ENCODE data around the gene PNPLA7. TPM values are rescaled to one million over a fixed set of nuclear protein-coding genes. Genes with fewer than 3 reads are reported as not detected.
"Not testable (repeated sequence)": the region's sequence is repeated elsewhere in the genome, so short reads cannot be mapped to it uniquely, and the experiment has no call there.

The PNPLA7 gene
- polyA plus RNA-seq, 1 of the 3 experiments (the other 2 are of a cell fraction): 0.99 TPM

DNA sequence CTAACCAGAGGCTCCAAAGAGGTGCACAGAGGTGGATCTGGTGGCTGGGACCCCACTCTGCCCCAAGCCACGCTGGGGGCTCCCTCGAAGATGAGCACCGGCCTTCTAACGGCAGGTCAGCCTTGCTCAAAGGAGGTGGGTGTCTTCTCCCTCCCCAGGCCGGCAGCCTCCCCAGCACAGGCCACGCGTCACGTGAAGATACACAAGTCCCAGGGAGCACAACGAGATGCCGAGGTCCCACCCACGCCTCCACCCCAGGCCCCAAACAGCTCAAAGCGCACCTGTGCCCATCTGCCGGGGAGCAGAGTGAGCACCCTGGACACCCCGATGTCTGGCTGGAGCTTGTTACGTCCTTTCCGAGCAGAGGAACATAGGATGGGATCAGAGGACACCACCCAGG lies 12.1 kb downstream of the PNPLA7 start:
- WGBS (ENCODE audit: low lambda C conversion rate): 99% methylated on average over 10 of the region's 16 CpGs
- DNase-seq: no peak
- H3F3A ChIP-seq (replicated peaks; ENCODE audit: insufficient read depth): no peaks in the 10 kb centered on the region
- no peaks in the 10 kb centered on the region for H3K79me2 ChIP-seq (ENCODE audit: insufficient read depth)
- H3K9me2 ChIP-seq: no peaks in the 10 kb centered on the region
- H3K9me3 ChIP-seq: no peaks in the 10 kb centered on the region
- no peak overlapping the region for H3K27ac ChIP-seq (ENCODE audit: low read depth in 2 of 2, low read length in 1 of 2)
- no peaks in the 10 kb centered on the region for H3K36me3 ChIP-seq (replicated peaks in 1 of 2; ENCODE audit: control insufficient read depth in 1 of 2, insufficient read depth in 2 of 2, low read length in 1 of 2)
- POLR2A ChIA-PET: no interaction called here
- peaks cover 0 to 7% of the 10 kb centered on the region in 2 experiments; a peak in 1 of 4 replicates for H3K4me1 ChIP-seq (ENCODE audit: control insufficient read depth in 1 of 2, insufficient read depth in 2 of 2, low read depth in 1 of 2, low read length in 1 of 2)
- no peak overlapping the region for H3K4me2 ChIP-seq
- no peaks in the 10 kb centered on the region for H3K27me3 ChIP-seq (ENCODE audit: insufficient read depth)
- no peak overlapping the region for H3K9ac ChIP-seq
- H3K4me3 ChIP-seq (ENCODE audit: low read depth in 2 of 2, low read length in 1 of 2): no peak overlapping the region
- no peak overlapping the region for H2AFZ ChIP-seq (ENCODE audit: low read depth)
- CTCF ChIA-PET: interaction anchor here (0.6 to 1.1 kb wide), 4 partner anchors 12 to 1133 kb away, joined by 3 to 5 read pairs (median 3); partner anchors contain the start of genes DPH7 and PNPLA7
- H4K20me1 ChIP-seq (ENCODE audit: insufficient read depth): no peaks in the 10 kb centered on the region
- TF ChIP-seq RAD21 (IDR thresholded peaks at IDR 0.05; ENCODE audit: low read length) (no peak), FOSL2 (IDR thresholded peaks at IDR 0.05; ENCODE audit: borderline replicate concordance, low read depth) (no peak), RCOR1 (IDR thresholded peaks at IDR 0.05; ENCODE audit: low read length) (no peak), MXI1 (IDR thresholded peaks at IDR 0.05; ENCODE audit: low read depth, low read length) (no peak), GABPA (IDR thresholded peaks at IDR 0.05; ENCODE audit: low read depth) (no peak), JUND (IDR thresholded peaks at IDR 0.05) (no peak)

DNA sequence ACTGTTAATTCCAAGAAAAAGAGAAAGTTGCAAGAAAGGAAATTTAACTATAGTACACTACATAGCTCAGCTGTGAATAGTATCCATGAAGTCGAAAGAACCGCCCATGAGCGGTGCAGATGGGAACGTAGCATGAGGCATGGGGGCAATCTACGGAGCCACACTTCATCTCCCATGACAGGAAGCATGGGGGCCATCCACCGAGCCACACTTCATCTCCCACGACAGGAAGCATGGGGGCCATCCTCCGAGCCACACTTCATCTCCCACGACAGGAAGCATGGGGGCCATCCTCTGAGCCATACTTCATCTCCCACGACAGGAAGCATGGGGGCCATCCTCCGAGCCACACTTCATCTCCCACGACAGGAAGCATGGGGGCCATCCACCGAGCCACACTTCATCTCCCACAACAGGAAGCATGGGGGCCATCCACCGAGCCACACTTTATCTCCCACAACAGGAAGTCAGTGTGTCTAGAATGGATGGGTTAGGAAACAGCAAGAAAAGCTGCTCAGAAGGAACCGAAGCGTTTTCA lies 13.5 kb downstream of the PNPLA7 start:
- POLR2A ChIA-PET; H3K27me3 ChIP-seq (ENCODE audit: insufficient read depth); H2AFZ ChIP-seq (ENCODE audit: low read depth); H3K4me2 ChIP-seq; H3K4me3 ChIP-seq (ENCODE audit: low read depth in 2 of 2, low read length in 1 of 2); H3K27ac ChIP-seq (ENCODE audit: low read depth in 2 of 2, low read length in 1 of 2); H4K20me1 ChIP-seq (ENCODE audit: insufficient read depth); H3K9me2 ChIP-seq; DNase-seq; H3K79me2 ChIP-seq (ENCODE audit: insufficient read depth); H3K9ac ChIP-seq; H3K36me3 ChIP-seq (replicated peaks in 1 of 2; ENCODE audit: control insufficient read depth in 1 of 2, insufficient read depth in 2 of 2, low read length in 1 of 2); H3K4me1 ChIP-seq (ENCODE audit: control insufficient read depth in 1 of 2, insufficient read depth in 2 of 2, low read depth in 1 of 2, low read length in 1 of 2); H3K9me3 ChIP-seq; H3F3A ChIP-seq (replicated peaks; ENCODE audit: insufficient read depth): not testable (repeated sequence)
- WGBS (ENCODE audit: low lambda C conversion rate): 86% methylated on average over 14 of the region's 16 CpGs
- CTCF ChIA-PET: interaction anchor here (0.7 kb wide), 1 partner anchor 43 kb away, joined by 4 read pairs; no protein-coding TSS in a partner anchor

GRCh38 chr9:137535120-137535428 lies 15.1 kb downstream of the PNPLA7 start:
- Histone ChIP-seq H4K20me1 (ENCODE audit: insufficient read depth) (no peaks in the 10 kb centered on the region), H3K9me3 (no peaks in the 10 kb centered on the region), H2AFZ (ENCODE audit: low read depth) (peak overlapping the region; percentile 94), H3K4me1 (ENCODE audit: control insufficient read depth in 1 of 2, insufficient read depth in 2 of 2, low read depth in 1 of 2, low read length in 1 of 2) (peaks cover 0 to 7% of the 10 kb centered on the region in 2 experiments; a peak in 1 of 4 replicates), H3K36me3 (replicated peaks in 1 of 2; ENCODE audit: control insufficient read depth in 1 of 2, insufficient read depth in 2 of 2, low read length in 1 of 2) (no peaks in the 10 kb centered on the region), H3K9me2 (no peaks in the 10 kb centered on the region), H3K27me3 (ENCODE audit: insufficient read depth) (no peaks in the 10 kb centered on the region), H3K27ac (ENCODE audit: low read depth in 2 of 2, low read length in 1 of 2) (no peak overlapping the region), H3K9ac (no peak overlapping the region), H3F3A (replicated peaks; ENCODE audit: insufficient read depth) (no peaks in the 10 kb centered on the region), H3K4me2 (peak overlapping the region; percentile 0; the same call in 1 of the 2 replicates), H3K4me3 (ENCODE audit: low read depth in 2 of 2, low read length in 1 of 2) (no peak overlapping the region), H3K79me2 (ENCODE audit: insufficient read depth) (no peaks in the 10 kb centered on the region)
- DNase-seq: no peak
- ChIA-PET POLR2A (interaction anchor here (0.6 kb wide), 1 partner anchor 16 kb away, joined by 3 read pairs; the partner anchor contains the start of gene PNPLA7), CTCF (interaction anchor here (0.5 to 2.3 kb wide), 16 partner anchors 11 to 1046 kb away, joined by 3 to 13 read pairs (median 4); partner anchors contain the start of genes EXD3, MRPL41 and NOXA1)
- no peak for TF ChIP-seq CTCF (IDR thresholded peaks at IDR 0.05)
- TF ChIP-seq RXRA (IDR thresholded peaks at IDR 0.05; ENCODE audit: borderline replicate concordance, low read depth): no peak
- no peak for TF ChIP-seq POLR2AphosphoS5 (IDR thresholded peaks at IDR 0.05; ENCODE audit: low read depth, low read length)
- no peak for TF ChIP-seq USF2 (IDR thresholded peaks at IDR 0.05; ENCODE audit: borderline replicate concordance, low read depth, low read length)
- no peak for TF ChIP-seq FOXJ3 (CRISPR knock-in tag; IDR thresholded peaks at IDR 0.05)
- no peak for TF ChIP-seq NRF1 (IDR thresholded peaks at IDR 0.05; ENCODE audit: low read depth, low read length)
- TF ChIP-seq FOXM1 (IDR thresholded peaks at IDR 0.05; ENCODE audit: low read depth): no peak
- TF ChIP-seq TAF1 (IDR thresholded peaks at IDR 0.05; ENCODE audit: borderline replicate concordance, low read depth, low read length): no peak
- no peak for TF ChIP-seq GATA2 (CRISPR knock-in tag; IDR thresholded peaks at IDR 0.05)
- TF ChIP-seq RCOR1 (IDR thresholded peaks at IDR 0.05; ENCODE audit: low read length): no peak
- TF ChIP-seq EP300 (IDR thresholded peaks at IDR 0.05; ENCODE audit: borderline replicate concordance in 1 of 2, low read depth in 1 of 2, low read length in 1 of 2): no peak
- TF ChIP-seq REST (IDR thresholded peaks at IDR 0.05; ENCODE audit: low read depth, low read length): no peak

Measured in SK-N-SH (cell line).